ENCODE measurements around the gene CHST4. TPM values are rescaled to one million over a fixed set of nuclear protein-coding genes. Genes with fewer than 3 reads are reported as not detected.
A peak's percentile ranks its signal among the peaks of the same experiment; 100 is the strongest.
"Not testable (repeated sequence)": the region's sequence is repeated elsewhere in the genome, so short reads cannot be mapped to it uniquely, and the experiment has no call there.

Gene CHST4
- total RNA-seq, 2 donors from 2014 or later, result 0.18 to 1.2 TPM

GRCh38 chr16:71559855-71560254 is 33.6 kb downstream of the CHST4 start:
- DNase-seq (ENCODE audit: low spot score), result no peak
- Histone ChIP-seq H3K36me3 (no peaks in the 10 kb centered on the region), H3K9me3 (no peaks in the 10 kb centered on the region), H3K27me3 (replicated peaks; ENCODE audit: insufficient read depth) (no peaks in the 10 kb centered on the region), H3K4me3 (no peak overlapping the region), H3K27ac (no peak overlapping the region), H3K4me1 (replicated peaks) (peaks cover 3% of the 10 kb centered on the region)
- intact Hi-C loops (cut with DNase I), result no loop called here
- no peak for TF ChIP-seq POLR2AphosphoS5 (IDR thresholded peaks at IDR 0.05)
- no peak for TF ChIP-seq CTCF (IDR thresholded peaks at IDR 0.05)
- TF ChIP-seq POLR2A (IDR thresholded peaks at IDR 0.05), result no peak

GRCh38 chr16:71561886-71562285 is 35.7 kb downstream of the CHST4 start:
- H3K27me3 ChIP-seq (replicated peaks; ENCODE audit: insufficient read depth); H3K27ac ChIP-seq; H3K9me3 ChIP-seq; DNase-seq (ENCODE audit: low spot score); H3K4me1 ChIP-seq (replicated peaks); H3K4me3 ChIP-seq; intact Hi-C loops (cut with DNase I); H3K36me3 ChIP-seq: not testable (repeated sequence)
- WGBS, result 70% methylated on average over 8 of the region's 8 CpGs

- 100% methylated on average over 1 of the region's 1 CpG for WGBS
- H3K4me1 ChIP-seq (replicated peaks), result peaks cover 3% of the 10 kb centered on the region
Observed at GRCh38 chr16:71562552-71562951, 36.3 kb downstream of the CHST4 start.

GRCh38 chr16:71564335-71564967 is 38.2 kb downstream of the CHST4 start:
- Histone ChIP-seq H3K36me3 (no peaks in the 10 kb centered on the region), H3K9me3 (no peaks in the 10 kb centered on the region), H3K27me3 (replicated peaks; ENCODE audit: insufficient read depth) (no peaks in the 10 kb centered on the region), H3K4me3 (peak overlapping the region; percentile 44 to 50), H3K4me1 (replicated peaks) (peaks cover 3% of the 10 kb centered on the region), H3K27ac (peak overlapping the region; percentile 71 to 79)
- no peak for TF ChIP-seq POLR2AphosphoS5 (IDR thresholded peaks at IDR 0.05)
- TF ChIP-seq POLR2A (IDR thresholded peaks at IDR 0.05), result peak; percentile 54
- no peak for DNase-seq (ENCODE audit: low spot score)
- WGBS, result 6% methylated on average over 19 of the region's 19 CpGs
- intact Hi-C loops (cut with DNase I), result no loop called here

More at GRCh38 chr16:71562552-71562951, 36.3 kb downstream of the CHST4 start:
- Histone ChIP-seq H3K27ac (no peak overlapping the region), H3K36me3 (no peaks in the 10 kb centered on the region), H3K4me3 (no peak overlapping the region), H3K27me3 (replicated peaks; ENCODE audit: insufficient read depth) (no peaks in the 10 kb centered on the region), H3K9me3 (no peaks in the 10 kb centered on the region)
- intact Hi-C loops (cut with DNase I), result no loop called here
- no peak for DNase-seq (ENCODE audit: low spot score)
- TF ChIP-seq POLR2A (IDR thresholded peaks at IDR 0.05) (no peak), CTCF (IDR thresholded peaks at IDR 0.05) (no peak), POLR2AphosphoS5 (IDR thresholded peaks at IDR 0.05) (no peak)

- H3K4me3 ChIP-seq, result peak overlapping the region in 1 of 2 donors; percentile 50
- intact Hi-C loops (cut with DNase I), result no loop called here
- 51% methylated on average over 9 of the region's 9 CpGs for WGBS
- no peak for DNase-seq (ENCODE audit: low spot score)
- no peaks in the 10 kb centered on the region for H3K27me3 ChIP-seq (replicated peaks; ENCODE audit: insufficient read depth)
- no peak for TF ChIP-seq CTCF (IDR thresholded peaks at IDR 0.05)
- no peak for TF ChIP-seq POLR2AphosphoS5 (IDR thresholded peaks at IDR 0.05)
- no peak for TF ChIP-seq POLR2A (IDR thresholded peaks at IDR 0.05)
- H3K27ac ChIP-seq, result peak overlapping the region; percentile 71 to 79
- H3K9me3 ChIP-seq, result no peaks in the 10 kb centered on the region
- H3K4me1 ChIP-seq (replicated peaks), result peaks cover 3% of the 10 kb centered on the region
- no peaks in the 10 kb centered on the region for H3K36me3 ChIP-seq
Observed at GRCh38 chr16:71565812-71566700, 39.8 kb downstream of the CHST4 start.

All from prostate gland (tissue), 2 donors.